HG02885 (cell line): ENCODE results near the gene TEAD3.

Experiments
- ATAC-seq: cut with Tn5 transposase; IDR thresholded peaks from one replicate; pipeline ENCODE4 v1.9.1; 2021; ENCODE audit warnings: mild to moderate bottlenecking; ENCODE audit not compliant: unreplicated experiment, poor library complexity

The TEAD3 gene

DNA sequence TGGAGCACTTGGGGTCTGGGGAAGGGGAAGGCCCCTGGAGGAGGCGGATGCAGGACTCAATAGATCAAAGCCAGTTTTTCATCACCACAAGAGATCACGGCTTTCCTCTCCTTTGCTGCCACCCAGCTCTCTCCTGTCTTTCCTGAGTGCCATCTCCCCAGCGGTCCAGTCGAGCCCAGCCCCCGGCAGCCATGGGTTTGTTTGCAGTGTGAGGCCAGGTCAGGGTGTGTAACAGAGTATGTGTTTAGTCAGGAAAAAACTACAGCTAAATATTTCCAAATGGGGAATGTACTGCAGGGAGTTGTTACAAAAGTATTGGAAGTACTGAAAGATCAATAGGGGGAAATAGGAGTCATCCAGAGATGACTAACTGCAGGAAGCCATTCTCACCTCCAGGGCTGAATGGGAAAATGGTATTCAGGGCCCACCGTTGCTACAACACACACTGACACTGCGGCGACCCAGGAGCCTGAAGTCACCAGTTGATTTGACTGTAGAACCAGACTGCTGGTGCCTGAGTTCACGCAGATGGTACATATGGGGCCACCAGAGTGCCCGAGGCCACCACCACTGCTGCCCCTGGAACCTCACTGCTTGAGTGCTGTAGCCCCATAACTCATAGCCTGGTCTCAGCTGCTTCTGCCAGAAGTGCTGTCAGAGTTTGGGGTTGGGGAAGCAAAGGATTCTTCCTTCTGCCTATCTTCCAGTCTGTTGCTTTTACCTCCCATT lies 68.3 kb downstream of the TEAD3 start:
- no peak for ATAC-seq

- ATAC-seq: no peak
Observed at GRCh38 chr6:35427851-35428321, 69.0 kb downstream of the TEAD3 start.

- no peak for ATAC-seq
Observed at GRCh38 chr6:35427435-35427834, 69.4 kb downstream of the TEAD3 start.

DNA sequence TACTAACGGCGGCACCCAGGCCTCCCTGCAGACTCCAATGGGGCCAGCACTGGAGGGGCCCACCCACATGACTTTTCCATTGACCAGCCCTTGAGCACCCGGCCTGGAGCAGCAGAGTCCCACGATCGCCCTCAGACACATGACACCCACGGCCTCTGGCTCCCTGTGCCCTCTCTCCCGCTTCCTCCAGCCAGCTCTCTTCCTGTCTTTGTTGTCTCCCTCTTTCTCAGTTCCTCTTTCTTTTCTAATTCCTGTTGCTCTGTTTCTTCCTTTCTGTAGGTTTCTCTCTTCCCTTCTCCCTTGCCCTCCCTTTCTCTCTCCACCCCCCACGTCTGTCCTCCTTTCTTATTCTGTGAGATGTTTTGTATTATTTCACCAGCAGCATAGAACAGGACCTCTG lies 70.8 kb downstream of the TEAD3 start:
- ATAC-seq: no peak

DNA sequence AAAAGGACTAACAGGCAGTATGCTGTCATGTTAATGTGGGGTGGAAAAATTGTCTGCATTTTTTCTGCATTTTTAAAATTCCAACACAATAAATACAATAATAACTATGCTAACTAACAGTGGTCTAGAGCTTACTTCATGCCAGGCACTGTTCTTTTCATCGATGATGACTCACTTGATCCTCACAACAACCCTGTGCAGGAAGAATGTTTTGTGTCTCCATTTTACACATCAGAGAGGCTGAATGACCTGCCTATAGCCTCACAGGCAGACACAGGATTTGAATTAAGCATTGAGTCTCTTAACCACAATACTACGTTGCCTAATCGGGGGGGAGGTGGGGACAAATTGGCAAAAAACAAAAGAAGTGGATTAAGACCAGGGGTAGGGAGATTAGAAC lies 71.6 kb downstream of the TEAD3 start:
- no peak for ATAC-seq
